GM21390 (cell line): ENCODE measurements around the gene HPSE2.

ENCODE experiments used
- ATAC-seq: cut with Tn5 transposase; IDR thresholded peaks from one replicate; pipeline ENCODE4 v1.9.1; 2021; ENCODE audit not compliant: unreplicated experiment

Gene HPSE2

DNA sequence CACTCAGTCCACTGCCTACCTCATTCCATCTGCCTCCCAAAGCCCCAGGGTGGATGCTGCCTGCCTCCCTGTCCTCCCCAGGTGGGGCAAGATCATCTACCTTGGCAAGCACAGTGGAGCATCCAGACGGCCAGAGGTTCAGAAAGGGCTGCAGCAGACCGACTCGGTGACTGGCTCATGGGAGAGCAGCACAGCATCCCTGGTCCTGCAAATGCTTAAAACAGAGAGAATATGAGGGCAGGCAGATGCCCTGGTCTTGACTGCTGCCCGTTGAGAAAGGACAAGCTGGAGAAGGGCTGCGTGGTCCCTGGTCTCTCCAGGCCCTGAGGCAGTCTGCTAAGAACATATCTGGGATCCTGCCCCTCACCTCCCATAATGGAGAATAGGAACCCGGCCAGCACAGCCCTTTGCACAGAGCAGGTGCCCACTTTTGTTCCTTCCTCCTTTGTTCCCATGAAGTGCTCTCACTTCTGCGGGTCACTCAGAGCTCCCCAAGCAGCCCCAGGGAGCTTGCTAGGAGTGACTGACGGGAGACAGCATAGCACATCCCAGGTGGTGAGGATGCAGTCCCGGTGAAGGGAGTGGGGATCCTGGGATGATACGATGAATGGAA, 790.3 kb downstream of the HPSE2 start:
- no peak for ATAC-seq

- no peak for ATAC-seq
Observed at GRCh38 chr10:98444314-98445006, 791.2 kb downstream of the HPSE2 start.

DNA sequence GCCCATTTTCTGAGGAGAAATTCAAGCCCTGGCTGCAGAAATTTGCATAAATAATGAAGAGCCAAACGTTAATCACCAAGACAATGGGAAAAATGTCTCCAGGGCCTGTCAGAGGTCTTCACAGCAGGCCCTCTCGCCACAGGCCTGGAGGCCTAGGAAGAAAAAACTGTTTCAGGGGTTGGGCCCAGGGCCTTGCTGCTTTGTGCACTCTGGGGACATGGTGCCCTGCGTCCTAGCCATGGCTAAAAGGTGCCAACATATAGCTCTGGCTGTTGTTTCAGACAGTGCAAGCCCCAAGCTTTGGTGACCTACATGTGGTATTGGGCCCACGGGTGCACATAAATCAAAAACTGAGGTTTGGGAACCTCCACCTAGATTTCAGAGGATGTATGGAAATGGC, 796.9 kb downstream of the HPSE2 start:
- ATAC-seq: no peak

- no peak for ATAC-seq
Observed at GRCh38 chr10:98436704-98437103, 798.9 kb downstream of the HPSE2 start.

- no peak for ATAC-seq
Observed at GRCh38 chr10:98435178-98435577, 800.5 kb downstream of the HPSE2 start.

- no peak for ATAC-seq
Observed at GRCh38 chr10:98433881-98434732, 801.5 kb downstream of the HPSE2 start.

DNA sequence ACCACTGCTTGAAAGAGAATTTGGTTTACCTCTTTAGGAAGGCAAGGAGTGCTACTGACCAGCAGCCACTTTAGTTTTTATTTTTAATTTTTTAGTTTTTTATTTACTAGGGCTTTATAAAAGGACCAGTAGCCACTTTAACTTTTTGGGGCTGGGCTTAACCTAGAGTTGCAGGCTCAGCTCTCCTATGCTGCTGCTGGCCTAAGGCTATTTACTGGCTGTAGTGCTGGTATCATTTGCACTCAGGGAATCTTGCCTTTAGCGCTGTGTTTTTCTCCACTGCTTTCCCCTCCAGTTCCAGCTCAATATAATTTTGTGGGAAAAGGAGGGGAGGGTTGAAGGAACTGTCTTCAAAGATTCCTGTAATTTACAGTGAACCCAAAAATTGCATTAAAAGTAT, 802.3 kb downstream of the HPSE2 start:
- no peak for ATAC-seq

GRCh38 chr10:98432330-98432729, 803.3 kb downstream of the HPSE2 start:
- ATAC-seq: no peak

- ATAC-seq: no peak
Observed at GRCh38 chr10:98431016-98431415, 804.6 kb downstream of the HPSE2 start.

- ATAC-seq: no peak
Observed at GRCh38 chr10:98430427-98430826, 805.2 kb downstream of the HPSE2 start.

GRCh38 chr10:98429320-98430072, 806.2 kb downstream of the HPSE2 start:
- ATAC-seq: no peak

GRCh38 chr10:98427011-98427515, 808.6 kb downstream of the HPSE2 start:
- ATAC-seq: no peak

- peak; percentile 85 for ATAC-seq
Observed at GRCh38 chr10:98425511-98426352, 809.9 kb downstream of the HPSE2 start.

DNA sequence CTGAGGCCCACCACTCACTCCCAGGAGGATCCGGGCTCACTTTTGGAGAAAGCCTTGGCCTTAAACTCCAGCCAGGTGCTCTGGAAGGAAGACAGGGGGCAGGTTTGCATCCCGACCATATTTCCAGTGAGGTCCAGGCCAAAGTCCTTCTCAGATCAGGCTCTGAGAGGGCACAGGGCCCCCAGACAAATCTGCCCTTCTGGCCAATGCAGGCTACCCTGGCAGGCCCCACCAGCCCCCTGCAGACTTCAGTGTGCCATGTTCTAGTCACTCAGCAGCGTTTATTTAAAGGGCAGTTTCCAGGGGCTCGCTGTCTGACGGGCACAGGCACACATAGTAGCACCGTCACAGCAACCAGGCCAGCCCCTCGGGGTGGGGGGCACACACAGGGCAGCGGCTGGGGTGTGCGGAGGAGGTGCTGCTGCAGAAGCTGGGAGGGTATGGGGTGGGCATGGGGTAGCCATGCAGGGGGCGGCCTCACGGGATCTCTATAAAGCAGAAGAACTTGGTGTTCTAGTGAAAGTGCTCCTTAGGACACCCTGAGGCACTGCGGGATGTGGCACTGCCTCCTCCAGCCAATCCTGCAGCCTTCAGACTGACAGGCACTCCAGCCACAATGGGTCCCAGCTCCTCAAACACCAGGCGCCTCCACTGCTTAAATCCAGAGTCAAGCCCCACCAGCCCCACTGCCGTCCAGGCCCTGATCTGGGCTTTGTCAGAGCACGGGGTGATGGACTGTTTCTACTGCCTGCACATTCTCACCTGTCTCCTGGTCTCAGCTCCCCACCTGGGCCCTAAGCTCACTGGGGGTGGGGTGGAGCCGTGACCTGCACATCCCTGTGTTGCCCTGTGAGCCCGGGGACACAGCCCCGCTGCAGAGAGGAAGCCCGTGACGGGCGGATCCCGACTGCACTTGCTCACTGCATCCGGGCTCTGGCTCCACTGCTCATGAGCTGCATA, 811.1 kb downstream of the HPSE2 start:
- no peak for ATAC-seq

- ATAC-seq: no peak
Observed at GRCh38 chr10:98423691-98424120, 811.9 kb downstream of the HPSE2 start.

DNA sequence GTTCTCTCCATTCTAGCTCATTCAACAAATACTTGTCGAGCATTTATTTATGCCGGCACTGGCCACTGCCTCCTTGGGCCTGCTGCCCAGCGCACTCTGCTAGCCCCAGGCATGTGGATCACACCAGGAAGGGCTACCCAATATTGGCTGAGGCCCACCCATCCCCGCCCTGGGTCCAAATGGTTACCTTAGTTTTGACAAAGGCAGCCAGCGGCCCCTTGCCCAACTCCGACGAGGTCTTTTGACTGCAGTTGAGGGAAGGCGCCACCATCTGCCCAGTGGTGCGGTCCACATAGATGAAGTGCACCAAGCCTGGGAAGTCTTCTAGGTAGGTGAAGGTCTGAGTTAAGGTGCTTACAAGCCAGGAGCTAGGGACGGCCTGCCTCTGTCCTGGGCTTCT, 813.5 kb downstream of the HPSE2 start:
- no peak for ATAC-seq

GRCh38 chr10:98420786-98421185, 814.9 kb downstream of the HPSE2 start:
- ATAC-seq: no peak

GRCh38 chr10:98419469-98420261, 816.0 kb downstream of the HPSE2 start:
- no peak for ATAC-seq
